Adipocyte (in vitro differentiated cells): Measurements from ENCODE around the gene NOX3.

Experiments
- DNase-seq: peaks from one replicate; pipeline ENCODE4 v3.0.0-alpha.2; 2015; ENCODE audit warnings: low read depth
- H3K27me3 ChIP-seq: replicated peaks from 2 replicates; pipeline ENCODE4 v1.7.0; 2013; ENCODE audit warnings: mild to moderate bottlenecking, low read length, moderate library complexity; ENCODE audit not compliant: control insufficient read depth, insufficient read depth
- H3K36me3 ChIP-seq: 2 replicates; pipeline ENCODE4 v1.7.0; 2013; ENCODE audit warnings: low read length, mild to moderate bottlenecking, moderate library complexity; ENCODE audit not compliant: control insufficient read depth, insufficient read depth, severe bottlenecking
- H3K4me1 ChIP-seq: 2 replicates; pipeline ENCODE4 v1.7.0; 2013; ENCODE audit warnings: mild to moderate bottlenecking, low read length, moderate library complexity; ENCODE audit not compliant: control insufficient read depth, insufficient read depth
- H3K4me3 ChIP-seq: 2 replicates; pipeline ENCODE4 v1.7.0; 2013; ENCODE audit warnings: mild to moderate bottlenecking, low read length, moderate library complexity
- H3K9ac ChIP-seq: 2 replicates; pipeline ENCODE4 v1.7.0; 2013; ENCODE audit warnings: mild to moderate bottlenecking, low read length, moderate library complexity
- H3K9me3 ChIP-seq: 2 replicates; pipeline ENCODE4 v1.7.0; 2013; ENCODE audit warnings: mild to moderate bottlenecking, low read length, moderate library complexity; ENCODE audit not compliant: control insufficient read depth

Gene NOX3

DNA sequence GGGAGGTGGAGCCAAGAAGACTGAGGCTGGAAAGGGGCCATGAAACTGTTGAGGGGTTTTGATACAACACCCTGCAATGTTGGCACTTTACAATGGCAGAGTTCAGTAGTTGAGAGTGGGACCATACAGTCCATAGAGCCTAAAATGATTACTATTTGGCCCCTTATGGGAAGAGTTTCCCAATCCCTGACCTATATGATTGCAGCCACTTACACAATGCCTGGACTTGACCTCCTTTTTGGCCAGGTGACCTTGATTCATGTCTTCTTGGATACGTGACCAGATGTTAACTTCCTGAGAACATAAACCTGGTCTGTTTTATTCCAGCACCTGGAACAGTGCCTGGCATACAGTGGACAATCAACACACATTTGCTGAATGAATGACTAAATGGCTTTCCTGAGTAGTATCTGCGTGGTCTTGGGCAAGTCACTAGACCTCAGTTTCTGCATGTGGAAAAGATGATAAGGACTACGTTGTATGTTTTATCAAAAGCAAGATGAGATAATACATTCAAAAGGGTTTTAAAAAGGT is 58.4 kb downstream of the NOX3 start:
- H3K4me1 ChIP-seq, result no peaks in the 10 kb centered on the region
- no peak for DNase-seq
- no peaks in the 10 kb centered on the region for H3K9me3 ChIP-seq
- H3K4me3 ChIP-seq, result no peak overlapping the region
- no peaks in the 10 kb centered on the region for H3K36me3 ChIP-seq
- H3K9ac ChIP-seq, result no peak overlapping the region
- no peaks in the 10 kb centered on the region for H3K27me3 ChIP-seq

DNA sequence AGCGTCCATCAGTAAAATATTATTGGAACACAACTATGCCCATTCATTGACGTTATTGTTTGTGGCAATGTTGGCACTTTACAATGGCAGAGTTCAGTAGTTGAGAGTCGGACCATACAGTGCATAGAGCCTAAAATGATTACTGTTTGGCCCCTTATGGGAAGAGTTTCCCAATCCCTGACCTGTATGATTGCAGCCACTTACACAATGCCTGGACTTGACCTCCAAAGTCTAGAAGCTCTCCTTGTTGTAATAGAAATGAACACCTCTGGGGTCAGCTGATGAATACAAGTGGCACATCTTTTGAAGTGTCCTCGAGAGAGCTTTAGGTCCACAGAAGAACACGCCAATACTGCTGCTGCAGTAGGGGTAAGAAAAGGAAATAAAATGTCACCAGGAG is 59.0 kb downstream of the NOX3 start:
- no peak for DNase-seq
- Histone ChIP-seq H3K36me3 (no peaks in the 10 kb centered on the region), H3K27me3 (no peaks in the 10 kb centered on the region), H3K4me3 (no peak overlapping the region), H3K4me1 (no peaks in the 10 kb centered on the region), H3K9me3 (no peaks in the 10 kb centered on the region), H3K9ac (no peak overlapping the region)

DNA sequence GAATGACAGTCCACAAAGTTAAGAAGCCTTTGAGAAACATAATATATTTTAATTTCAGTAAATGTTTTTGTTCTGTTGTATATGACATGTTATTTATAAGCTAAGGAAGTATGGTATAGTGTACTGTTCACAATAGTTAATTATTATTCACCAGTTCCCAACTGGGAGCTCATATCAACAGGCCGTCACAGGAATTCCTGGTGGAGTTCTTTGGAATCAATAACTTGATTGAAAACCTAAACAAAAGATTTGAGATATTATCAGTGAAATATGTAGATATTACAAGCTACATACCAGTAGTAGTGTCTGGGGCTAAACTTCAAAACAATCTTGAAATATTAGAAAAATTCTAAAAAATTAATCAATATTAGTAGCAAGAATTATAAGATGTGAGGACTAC is 60.3 kb downstream of the NOX3 start:
- no peaks in the 10 kb centered on the region for H3K9me3 ChIP-seq
- no peak overlapping the region for H3K4me3 ChIP-seq
- H3K9ac ChIP-seq, result no peak overlapping the region
- H3K4me1 ChIP-seq, result no peaks in the 10 kb centered on the region
- no peak for DNase-seq
- no peaks in the 10 kb centered on the region for H3K36me3 ChIP-seq
- no peaks in the 10 kb centered on the region for H3K27me3 ChIP-seq

DNA sequence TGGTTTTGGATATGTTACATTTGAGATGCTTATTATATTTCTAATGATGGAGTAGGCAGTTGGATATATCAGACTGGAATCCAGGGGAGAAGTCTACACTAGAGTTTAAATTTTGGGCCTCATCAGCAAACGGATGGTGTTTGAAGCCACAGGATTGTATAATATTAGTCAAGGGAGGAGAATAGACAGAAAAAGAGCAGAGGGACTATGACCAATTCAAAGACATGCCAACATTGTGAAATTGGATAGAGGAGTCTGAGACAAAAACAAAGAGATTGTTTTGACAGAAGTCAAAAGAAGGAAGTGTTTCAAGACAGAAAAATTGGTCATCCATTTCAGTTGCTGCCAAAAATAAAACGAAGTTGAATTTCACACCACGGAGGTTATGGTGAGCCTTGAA is 66.5 kb downstream of the NOX3 start:
- Histone ChIP-seq H3K4me1 (no peaks in the 10 kb centered on the region), H3K4me3 (no peak overlapping the region), H3K36me3 (no peaks in the 10 kb centered on the region), H3K9me3 (no peaks in the 10 kb centered on the region), H3K27me3 (no peaks in the 10 kb centered on the region), H3K9ac (no peak overlapping the region)
- DNase-seq, result no peak

DNA sequence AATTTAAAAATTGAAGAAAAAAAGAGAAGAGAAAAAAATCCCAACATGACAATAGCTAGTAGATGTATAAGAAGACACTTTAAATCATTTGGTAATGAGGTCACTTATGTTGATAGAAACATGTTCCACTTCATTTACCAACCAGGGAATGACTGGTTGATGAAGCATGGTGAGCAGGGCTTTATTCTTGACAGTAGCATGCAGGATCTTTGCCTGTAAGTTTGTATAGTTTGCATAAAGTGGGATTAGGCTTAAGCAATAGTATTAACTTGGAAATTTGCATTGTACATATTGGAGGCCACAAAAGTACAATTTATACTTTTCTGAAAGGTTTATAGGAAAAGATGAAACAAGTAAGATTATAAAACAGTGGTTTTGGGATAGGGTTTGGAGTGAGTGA is 67.0 kb downstream of the NOX3 start:
- Histone ChIP-seq H3K9me3 (no peaks in the 10 kb centered on the region), H3K27me3 (no peaks in the 10 kb centered on the region), H3K4me1 (no peaks in the 10 kb centered on the region), H3K36me3 (no peaks in the 10 kb centered on the region), H3K9ac (no peak overlapping the region), H3K4me3 (no peak overlapping the region)
- DNase-seq, result no peak

DNA sequence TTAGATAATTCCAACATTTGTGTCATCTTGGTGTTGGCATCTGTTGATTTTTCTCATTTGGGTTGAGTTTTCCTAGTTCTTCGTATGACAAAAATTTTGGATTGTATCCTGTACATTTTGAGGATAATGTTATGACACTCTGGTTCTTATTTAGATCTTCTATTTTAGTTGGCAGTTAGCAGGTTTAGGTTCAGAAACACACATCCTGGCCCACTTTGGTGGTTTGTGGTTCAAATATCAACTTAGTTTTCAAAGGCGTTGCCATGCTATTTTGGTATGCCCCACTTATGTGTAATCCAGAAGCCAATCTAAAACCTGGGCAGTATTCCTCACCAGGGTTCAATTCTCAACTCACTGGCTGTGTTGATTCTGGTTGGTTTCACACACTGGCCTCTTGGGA is 68.2 kb downstream of the NOX3 start:
- Histone ChIP-seq H3K9me3 (no peaks in the 10 kb centered on the region), H3K36me3 (no peaks in the 10 kb centered on the region), H3K27me3 (no peaks in the 10 kb centered on the region), H3K4me3 (no peak overlapping the region), H3K9ac (no peak overlapping the region), H3K4me1 (no peaks in the 10 kb centered on the region)
- no peak for DNase-seq

DNA sequence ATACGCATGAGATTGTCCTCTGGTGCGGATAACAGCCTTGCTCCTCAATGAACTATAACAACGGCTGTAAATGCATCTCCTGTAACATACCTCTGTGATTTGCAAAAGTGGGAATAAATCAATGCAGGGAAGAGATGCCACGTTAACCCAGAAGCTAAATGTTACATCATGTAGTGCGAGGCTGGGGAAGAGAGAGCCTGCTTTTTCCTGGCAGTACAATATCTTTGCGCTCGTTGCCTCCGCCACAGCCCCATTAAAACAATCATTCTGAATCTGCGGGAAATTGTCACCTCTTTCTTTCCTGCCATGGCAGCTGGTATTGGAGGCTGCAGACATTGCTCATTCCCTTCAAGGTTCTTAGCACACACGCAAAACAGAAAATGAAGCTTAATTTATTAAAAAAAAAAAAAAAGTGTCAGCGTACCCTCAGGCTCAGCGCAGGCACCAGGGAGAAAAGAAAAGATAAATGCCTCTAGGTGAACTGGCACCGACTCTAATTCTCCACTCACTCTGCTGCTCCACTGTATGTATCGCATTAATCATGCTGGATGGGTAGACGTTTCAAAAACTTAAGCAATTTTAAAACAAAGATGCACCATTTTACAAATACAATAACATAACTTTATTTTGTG is 71.2 kb downstream of the NOX3 start:
- Histone ChIP-seq H3K4me3 (no peak overlapping the region), H3K36me3 (no peaks in the 10 kb centered on the region), H3K27me3 (no peaks in the 10 kb centered on the region), H3K9me3 (no peaks in the 10 kb centered on the region), H3K4me1 (peaks cover 3% of the 10 kb centered on the region), H3K9ac (no peak overlapping the region)
- DNase-seq, result no peak

DNA sequence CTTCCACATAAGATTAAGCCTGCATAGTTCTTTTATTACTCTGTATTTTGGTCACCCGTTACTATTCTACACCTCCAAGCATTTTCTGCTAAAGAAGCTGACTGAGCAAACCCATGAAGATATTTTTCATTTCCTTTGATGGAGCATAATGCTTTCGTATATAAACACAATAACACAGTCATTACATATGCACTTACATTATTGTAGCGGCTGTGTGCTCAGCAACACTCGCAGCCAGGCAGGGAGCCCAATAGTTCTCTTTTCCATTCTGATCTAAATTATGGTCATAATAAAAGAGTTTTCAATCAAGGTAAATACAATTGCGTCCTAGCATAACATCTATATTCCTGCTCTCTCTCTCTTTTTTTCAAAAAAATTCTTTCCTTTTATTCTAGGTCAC is 71.7 kb downstream of the NOX3 start:
- Histone ChIP-seq H3K9ac (no peak overlapping the region), H3K4me1 (peaks cover 3% of the 10 kb centered on the region), H3K4me3 (no peak overlapping the region), H3K27me3 (no peaks in the 10 kb centered on the region), H3K36me3 (no peaks in the 10 kb centered on the region), H3K9me3 (no peaks in the 10 kb centered on the region)
- DNase-seq, result peak; percentile 27

DNA sequence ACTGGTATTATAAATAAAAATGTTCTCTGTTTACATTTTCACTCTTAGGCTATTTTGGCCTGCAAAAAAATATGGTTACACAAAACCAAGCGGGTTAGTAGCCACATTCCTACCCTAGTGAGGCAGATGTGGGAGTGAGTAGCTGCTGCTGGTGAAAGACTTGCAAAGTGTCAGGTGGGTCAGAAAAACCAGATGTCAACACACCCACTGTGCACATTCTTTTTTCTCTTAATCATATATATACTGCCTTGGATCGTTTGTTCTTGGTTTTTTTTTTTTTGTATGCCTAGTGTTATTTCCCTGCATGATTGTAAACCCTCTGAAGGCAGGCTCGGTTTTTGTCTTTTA is 73.3 kb downstream of the NOX3 start:
- peak; percentile 47 for DNase-seq
- H3K27me3 ChIP-seq, result no peaks in the 10 kb centered on the region
- no peak overlapping the region for H3K4me3 ChIP-seq
- no peak overlapping the region for H3K9ac ChIP-seq
- H3K36me3 ChIP-seq, result no peaks in the 10 kb centered on the region
- no peaks in the 10 kb centered on the region for H3K9me3 ChIP-seq
- H3K4me1 ChIP-seq, result peaks cover 8% of the 10 kb centered on the region

DNA sequence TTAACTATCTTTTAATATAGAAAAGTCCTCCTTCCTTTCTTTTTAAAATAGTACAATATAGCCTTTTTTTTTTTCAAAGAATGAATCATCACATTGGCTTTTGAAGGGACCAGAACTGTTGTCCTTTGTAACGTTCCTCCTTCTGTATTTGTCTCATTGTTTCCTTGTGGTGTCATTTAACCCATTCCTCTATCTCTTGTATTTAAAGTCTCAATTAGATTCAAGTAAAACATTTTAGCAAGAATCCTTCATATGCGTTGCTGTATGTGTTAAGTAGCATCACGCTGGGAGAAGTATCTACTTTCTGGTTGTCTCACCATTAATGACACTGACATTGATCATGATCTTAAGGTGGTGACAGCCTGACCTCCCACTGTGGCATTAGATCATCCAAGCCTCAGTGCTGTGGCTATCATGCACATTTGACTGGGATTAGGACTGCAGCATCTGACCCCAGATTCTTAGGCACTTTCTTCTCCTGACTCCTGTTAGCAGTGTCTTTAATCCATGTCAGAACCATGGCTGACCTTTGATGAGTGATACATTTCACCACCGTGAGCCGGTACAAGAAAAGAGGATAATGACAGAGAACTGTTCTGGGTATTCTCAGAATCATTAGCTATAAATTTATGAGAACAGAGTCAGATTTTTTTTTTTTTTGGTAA is 73.8 kb downstream of the NOX3 start:
- no peaks in the 10 kb centered on the region for H3K27me3 ChIP-seq
- DNase-seq, result peak; percentile 15
- H3K4me3 ChIP-seq, result no peak overlapping the region
- H3K9ac ChIP-seq, result no peak overlapping the region
- no peaks in the 10 kb centered on the region for H3K36me3 ChIP-seq
- H3K4me1 ChIP-seq, result peaks cover 13% of the 10 kb centered on the region
- no peaks in the 10 kb centered on the region for H3K9me3 ChIP-seq

DNA sequence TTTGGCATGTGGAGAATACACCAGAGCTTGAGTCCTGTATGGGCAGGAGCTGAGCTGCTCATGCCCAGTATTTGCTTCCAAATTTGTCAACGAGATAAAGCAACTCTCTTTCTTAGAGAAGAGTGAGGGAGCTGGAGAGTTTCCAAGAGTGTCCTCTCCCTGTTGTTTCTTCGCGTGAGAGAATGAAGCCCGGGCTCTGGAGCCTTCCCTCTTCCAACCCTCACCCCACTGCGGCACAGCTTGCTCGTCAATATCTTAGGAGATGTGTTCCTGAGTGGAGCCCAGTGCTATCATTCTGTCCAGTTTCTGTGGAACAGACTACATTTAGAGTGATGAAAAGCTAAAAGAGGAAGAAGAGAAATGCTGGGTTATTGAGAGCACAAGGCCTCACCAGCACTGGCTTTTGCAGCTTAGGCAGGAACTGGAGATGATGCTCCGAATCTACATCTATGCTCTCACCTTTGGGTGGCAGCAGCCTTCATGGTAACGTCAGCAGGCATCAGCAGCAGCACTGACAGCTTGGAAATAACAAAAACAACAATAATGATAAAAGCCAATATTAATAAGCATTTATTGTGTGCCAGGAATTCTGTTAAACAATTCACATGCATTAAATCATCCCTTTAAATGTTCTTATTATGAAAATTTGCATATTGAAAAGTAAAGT is 74.8 kb downstream of the NOX3 start:
- DNase-seq, result no peak
- H3K27me3 ChIP-seq, result no peaks in the 10 kb centered on the region
- H3K4me1 ChIP-seq, result peaks cover 15% of the 10 kb centered on the region
- H3K9ac ChIP-seq, result no peak overlapping the region
- H3K9me3 ChIP-seq, result no peaks in the 10 kb centered on the region
- no peak overlapping the region for H3K4me3 ChIP-seq
- H3K36me3 ChIP-seq, result no peaks in the 10 kb centered on the region
